GM23248 (cell line): ENCODE data around the gene GLB1L3.

ENCODE experiments used
- EZH2 ChIP-seq: fragments of 200-600 bp; sonication (generic); IDR thresholded peaks from 2 replicates; pipeline ENCODE4 v1.6.1; 2018; ENCODE audit warnings: antibody characterized with exemption, mild to moderate bottlenecking; ENCODE audit not compliant: insufficient read depth, poor library complexity, severe bottlenecking
- EZH2phosphoT487 ChIP-seq: fragments of 200-600 bp; sonication (generic); IDR thresholded peaks from 2 replicates; pipeline ENCODE4 v1.6.1; 2018; ENCODE audit warnings: antibody characterized with exemption, moderate library complexity, mild to moderate bottlenecking, low read depth; ENCODE audit not compliant: insufficient read depth

- TF ChIP-seq EZH2, result no peak
- TF ChIP-seq EZH2phosphoT487, result no peak
Measured at GRCh38 chr11:134359646-134360045, 83.5 kb downstream of the GLB1L3 start.
